Adipose tissue (tissue), 3 donors: ENCODE results near the gene CTNND2. TPM values are rescaled to one million over a fixed set of nuclear protein-coding genes. Genes with fewer than 3 reads are reported as not detected.

ENCODE experiments used
- H3K27ac ChIP-seq: one replicate; pipeline ENCODE4 v1.5.1; 2013; ENCODE audit warnings: low read depth, low read length
- WGBS, 3 donors: extraction: QIAGEN DNeasy Blood & Tissue Kit; methylation state at CpG; one replicate each; pipeline ENCODE4 v1.1.7; 2013; 5-methylcytosine and 5-hydroxymethylcytosine counted together
- polyA plus RNA-seq, 3 donors: library from polyadenylated mRNA; stranded (reverse); fragments of 200-250 nt; gene quantifications; one replicate each; pipeline ENCODE4 v1.2.3, GENCODE V29; 2013
- donor health status: healthy with polysubstance abuse.
- donor health status: Bipolar disorder and iron deficiency.
- donor health status: healthy.

Gene CTNND2
- polyA plus RNA-seq, 3 donors: 0.11 to 14.2 (median 0.18) TPM

DNA sequence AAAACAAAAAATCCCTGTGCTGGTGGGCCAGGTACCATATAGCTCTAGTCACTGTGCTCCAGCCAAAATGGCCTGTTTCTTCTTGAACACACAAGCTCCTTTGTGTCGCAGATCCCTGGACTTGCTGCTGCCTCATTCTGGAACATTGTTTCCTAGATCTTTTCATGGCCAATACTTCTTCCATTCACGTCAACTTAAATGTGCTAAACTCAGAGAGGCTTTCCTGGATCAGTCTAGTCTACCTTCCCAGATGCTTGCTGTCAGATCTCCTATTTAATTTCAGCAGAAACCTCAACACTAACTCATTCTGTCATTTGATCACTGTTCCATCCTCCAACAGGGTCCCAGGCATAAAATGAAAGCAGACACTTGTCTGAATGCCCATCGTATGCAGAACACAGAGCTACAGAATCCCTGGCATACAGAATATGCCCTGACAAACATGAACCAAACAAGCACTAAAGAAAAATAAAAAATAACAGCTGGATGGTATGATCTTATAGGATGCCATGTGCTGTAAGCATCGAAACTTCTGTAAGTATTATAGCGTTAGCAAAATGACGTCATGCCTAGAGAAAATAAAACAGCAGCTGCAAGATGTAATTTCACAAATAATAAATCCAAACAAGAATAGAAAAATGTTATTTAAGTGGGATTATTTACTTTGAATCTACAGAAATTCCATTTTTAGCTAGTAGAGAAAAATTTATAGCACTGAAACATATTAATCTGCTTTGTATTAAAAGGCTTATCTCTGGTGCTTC, 739.5 kb downstream of the CTNND2 start:
- 86 to 93% (median 86%) methylated on average over 6 of the region's 6 CpGs for WGBS, 3 donors
- no peak overlapping the region for H3K27ac ChIP-seq

DNA sequence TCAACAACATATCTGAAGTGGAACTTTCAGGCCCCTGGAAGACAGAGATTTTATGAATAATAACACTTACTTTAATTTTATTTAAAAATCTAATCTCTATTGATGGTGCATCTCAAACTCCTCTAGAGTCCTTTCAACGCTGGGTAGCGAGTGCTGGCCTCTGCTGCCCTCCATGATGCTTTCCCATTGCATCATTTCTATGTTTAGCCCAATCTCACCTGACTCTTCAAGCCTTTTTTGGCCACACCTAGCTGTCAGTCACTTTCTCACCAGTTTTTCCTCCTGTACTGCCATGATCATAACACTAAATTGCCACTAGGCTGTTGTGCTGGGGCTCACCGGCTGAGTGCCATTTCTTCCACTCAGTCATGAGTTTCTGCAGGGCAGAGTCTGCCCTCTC, 747.1 kb downstream of the CTNND2 start:
- 83 to 93% (median 88%) methylated on average over 3 of the region's 3 CpGs for WGBS, 3 donors
- no peak overlapping the region for H3K27ac ChIP-seq

DNA sequence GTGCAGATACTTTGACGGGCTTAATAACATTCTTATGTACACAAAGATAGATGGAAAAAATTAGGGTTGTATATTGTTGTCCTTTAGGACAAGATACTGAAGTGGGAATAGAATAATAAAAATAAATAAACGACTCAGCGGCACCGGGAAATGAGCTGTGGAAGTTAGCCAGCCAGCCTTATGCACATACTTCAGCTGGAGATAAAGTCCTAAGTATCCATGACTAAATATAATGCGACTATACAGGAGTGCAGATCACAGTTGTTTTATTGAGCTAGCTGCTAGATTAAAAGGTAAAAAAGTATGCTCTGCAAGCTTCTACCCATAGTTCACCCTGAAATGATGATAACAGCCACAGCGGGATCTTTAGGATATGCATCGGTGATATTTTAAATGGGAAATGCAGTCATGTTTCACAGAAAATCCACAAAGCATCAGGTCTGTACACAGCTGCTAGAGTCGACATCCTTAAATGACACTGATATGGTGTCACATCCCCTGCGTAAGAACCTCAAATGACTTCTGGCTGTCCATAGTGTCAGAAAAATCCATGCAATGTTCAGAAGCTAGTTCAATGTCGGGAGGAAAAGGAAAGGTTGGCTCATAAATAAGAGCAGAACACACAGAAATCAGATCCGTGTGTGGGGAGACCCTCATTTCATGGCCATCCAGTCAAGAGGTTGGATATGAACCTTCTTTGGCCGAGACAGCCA, 750.4 kb downstream of the CTNND2 start:
- H3K27ac ChIP-seq: no peak overlapping the region
- 78 to 85% (median 80%) methylated on average over 12 of the region's 12 CpGs for WGBS, 3 donors

DNA sequence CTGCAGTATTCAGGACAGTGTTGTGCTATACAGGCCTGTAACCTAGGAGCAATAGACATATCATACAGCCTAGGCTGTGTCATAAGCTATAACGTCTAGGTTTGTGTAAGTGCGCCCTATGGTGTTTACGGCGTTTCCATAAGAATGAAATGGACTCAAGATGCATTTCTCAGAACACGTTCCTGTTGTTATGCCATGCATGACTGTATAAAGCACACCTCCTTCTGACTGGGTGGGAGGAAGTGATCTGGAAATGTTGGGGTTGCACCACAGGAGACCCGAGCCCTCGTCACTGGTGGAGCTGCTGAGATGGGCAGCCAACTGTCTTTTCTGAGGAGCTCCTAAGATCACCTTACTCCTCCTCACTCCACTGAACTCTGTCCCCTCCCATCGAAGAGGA, 751.9 kb downstream of the CTNND2 start:
- H3K27ac ChIP-seq: no peak overlapping the region

DNA sequence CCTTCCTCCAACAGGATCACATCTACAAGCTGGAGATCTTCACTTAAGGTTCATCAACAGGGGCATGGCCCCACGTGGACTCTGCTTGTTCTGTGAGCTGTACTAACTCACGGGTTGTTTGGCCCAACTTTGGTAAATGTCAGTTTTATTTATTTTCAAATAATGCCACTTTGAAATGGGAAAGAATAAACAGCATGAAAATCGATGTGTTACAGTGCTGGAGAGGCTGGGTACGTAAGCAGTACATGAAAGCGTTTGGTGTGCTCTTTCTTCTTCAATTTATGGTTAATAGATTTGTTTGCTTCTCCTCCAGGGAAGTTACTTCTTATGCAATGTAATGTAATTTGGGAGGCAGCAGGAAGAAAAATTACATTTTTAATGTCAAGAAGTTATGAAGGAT, 753.3 kb downstream of the CTNND2 start:
- 59 to 77% (median 76%) methylated on average over 5 of the region's 5 CpGs for WGBS, 3 donors
- H3K27ac ChIP-seq: no peak overlapping the region

More for the DNA sequence above, 751.9 kb downstream of the CTNND2 start:
- WGBS, 3 donors: 86 to 94% (median 90%) methylated on average over 8 of the region's 8 CpGs

DNA sequence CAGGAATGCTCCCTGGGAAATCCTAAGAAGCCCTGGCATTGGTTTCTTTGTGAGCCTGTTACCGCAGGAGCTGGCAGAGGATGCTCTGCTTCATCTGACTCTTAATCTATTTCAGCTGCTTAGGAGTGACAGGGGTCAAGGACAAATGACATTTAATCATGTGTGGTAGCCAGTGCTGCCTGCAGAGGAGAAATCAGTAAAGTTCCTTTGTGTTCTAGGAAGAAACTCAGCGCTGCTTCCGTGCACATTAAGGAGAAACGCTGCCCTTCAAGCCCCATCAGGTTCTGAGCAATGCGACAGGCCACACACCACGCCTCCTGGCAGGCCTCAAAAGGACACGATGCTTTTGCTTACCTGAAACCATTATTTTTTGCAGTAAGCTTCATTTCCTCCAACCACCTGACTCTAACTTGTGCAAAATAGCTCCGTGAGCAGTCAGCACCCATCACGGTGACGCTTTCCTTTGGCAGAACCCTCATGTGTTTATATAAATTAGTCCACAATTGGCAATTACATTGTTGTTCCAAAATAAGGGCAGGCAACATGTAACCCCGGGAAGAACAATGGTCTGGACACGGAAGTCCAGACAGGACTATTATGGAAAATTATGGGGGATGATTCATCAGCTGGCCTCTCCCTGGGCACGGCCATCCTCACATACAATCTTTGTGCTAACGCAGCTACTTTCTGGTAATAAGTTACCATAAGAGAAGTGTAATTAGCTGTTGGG, 755.3 kb downstream of the CTNND2 start:
- no peak overlapping the region for H3K27ac ChIP-seq
- 77 to 87% (median 79%) methylated on average over 14 of the region's 14 CpGs for WGBS, 3 donors

DNA sequence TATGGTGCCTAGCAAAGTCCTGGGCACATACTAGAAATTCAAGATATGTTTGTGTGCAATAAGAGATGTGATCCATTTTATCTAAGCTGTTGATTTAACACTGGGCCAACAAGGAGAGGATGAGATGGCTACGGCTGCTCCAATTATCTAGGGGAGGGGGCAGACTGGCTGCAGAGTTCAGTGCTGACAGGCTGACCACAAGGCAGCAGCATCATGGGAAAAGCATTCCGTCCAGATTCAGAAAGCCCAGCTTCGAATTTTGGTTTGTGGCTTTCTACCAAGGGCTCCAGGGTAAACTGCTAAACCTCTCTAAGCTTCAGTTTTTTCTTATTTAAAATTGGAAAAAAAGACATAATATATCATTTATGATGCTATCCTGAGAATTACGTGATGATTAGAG, 758.1 kb downstream of the CTNND2 start:
- 79 to 81% (median 80%) methylated on average over 4 of the region's 4 CpGs for WGBS, 3 donors
- H3K27ac ChIP-seq: no peak overlapping the region

DNA sequence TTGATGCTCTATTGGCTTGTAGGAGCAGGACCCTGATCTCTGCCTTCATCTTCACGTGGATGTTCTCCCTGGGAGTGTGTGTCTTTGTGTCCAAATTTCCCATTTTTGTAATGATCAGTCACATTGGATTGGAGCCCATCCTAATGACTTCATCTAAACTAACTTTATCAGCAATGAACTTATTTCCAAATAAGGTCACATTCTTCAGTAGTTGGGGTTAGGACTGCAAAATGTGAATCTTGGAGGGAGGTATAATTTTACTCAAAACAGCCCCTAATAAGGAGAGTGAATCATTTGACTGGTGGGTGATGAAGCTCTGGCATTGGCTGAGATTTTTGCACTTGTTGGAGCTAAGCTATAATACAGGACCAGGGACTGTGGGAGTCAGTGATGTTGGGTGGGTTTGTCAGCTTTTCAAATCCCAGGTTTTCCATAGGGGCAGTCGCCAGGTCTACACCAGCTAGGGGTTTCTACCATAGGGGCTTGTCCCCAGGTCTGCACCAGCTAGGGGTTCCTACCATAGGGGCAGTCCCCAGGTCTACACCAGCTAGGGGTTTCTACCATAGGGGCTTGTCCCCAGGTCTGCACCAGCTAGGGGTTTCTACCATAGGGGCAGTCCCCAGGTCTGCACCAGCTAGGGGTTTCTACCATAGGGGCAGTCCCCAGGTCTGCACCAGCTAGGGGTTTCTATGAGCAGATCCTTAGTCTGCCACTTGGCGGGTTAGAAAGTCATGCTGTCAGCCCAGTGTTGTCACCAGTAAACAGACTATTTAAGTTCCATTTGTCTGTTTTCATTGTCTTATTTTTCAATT, 760.6 kb downstream of the CTNND2 start:
- 48 to 72% (median 56%) methylated on average over 3 of the region's 3 CpGs for WGBS, 3 donors
- H3K27ac ChIP-seq: no peak overlapping the region

DNA sequence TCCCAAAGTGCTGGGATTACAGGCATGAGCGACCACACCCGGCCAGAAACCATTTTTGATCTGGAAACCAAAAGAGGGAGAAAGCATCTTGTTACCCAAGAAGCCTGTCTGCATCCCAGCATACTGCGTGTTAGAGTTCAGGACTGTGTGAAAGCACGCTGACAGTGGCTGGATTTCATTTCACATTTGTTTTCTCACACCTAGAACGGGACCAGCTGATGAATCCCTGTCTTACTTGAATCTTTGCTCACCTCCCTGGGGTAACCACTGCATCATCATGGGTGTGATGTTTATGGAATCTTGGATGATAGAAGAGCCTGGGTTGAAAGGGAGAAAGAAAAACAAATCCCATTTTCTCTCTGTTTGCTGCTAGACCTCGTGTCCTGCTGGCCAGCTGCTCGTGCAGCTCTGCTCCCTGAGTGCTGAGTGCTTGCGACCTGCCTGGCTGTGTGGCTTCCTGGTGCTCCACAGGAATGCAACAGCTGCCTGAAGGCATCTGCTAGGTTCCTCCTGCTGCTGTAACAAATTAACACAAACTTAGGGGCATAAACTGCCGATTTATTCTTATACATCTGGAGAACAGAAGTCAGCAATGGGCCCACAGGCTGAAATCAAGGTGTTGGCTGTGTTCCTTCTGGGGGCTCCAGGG, 764.9 kb downstream of the CTNND2 start:
- H3K27ac ChIP-seq: no peak overlapping the region
- WGBS, 3 donors: 53 to 71% (median 65%) methylated on average over 9 of the region's 9 CpGs

DNA sequence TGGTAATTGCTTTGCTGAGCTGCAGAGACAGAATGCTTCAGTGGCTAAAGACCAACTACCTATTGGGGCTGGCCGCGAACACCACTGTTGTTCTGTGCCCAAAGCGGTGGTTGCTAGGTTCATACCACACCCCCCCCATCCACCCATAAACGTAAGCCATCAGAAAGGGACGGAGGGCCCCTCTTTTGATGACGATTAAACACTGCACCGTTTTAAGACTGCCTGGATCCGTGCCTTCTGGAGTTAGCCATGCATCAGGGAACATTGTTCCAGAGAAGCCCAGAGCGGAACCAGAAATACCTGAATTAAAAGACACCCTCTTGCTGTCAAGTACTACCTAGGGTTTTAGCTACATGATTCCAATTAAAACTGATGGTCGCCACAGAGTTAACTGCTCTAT, 774.1 kb downstream of the CTNND2 start:
- 87 to 90% (median 88%) methylated on average over 10 of the region's 10 CpGs for WGBS, 3 donors

DNA sequence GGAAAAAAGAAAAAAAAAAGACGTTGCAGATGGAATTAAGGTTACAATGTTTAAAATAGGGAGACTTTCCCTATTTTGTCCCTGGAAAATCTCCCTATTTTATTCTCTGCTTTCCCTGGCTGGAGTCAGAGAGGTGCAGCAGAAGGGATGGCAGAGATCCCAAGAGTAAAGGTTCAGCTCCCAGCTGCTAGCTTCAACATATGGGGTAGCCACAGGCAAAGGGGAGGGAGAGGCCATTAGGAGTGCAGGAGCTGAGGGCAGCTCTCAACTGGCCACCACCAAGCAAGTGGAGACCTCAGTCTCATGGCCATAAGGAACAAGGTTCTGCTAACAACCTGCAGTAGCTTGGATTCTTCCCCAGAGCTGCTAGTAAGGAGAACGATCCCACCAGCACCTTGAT, 776.2 kb downstream of the CTNND2 start:
- no peak overlapping the region for H3K27ac ChIP-seq
- 74 to 86% (median 84%) methylated on average over 2 of the region's 2 CpGs for WGBS, 3 donors

More for the DNA sequence above, 774.1 kb downstream of the CTNND2 start:
- no peak overlapping the region for H3K27ac ChIP-seq

DNA sequence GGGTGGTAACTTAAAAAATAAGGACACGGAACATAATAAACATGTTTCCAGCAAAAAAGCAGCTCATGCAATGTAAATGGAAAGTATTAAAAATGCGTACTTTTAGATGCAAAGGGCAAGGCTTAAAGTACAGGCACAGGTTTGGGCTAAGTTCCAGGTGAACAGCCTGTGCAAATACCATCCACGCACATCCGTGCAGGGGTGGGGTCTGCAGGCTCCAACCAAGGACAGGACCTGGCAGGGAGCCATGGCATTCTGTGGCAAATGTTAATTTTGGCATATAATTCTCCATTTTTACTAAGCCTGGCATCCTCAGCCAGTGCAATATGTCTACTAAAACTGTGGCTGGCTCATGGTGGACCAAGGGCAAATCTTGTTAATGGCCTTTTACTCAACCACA, 777.4 kb downstream of the CTNND2 start:
- 34 to 85% (median 76%) methylated on average over 4 of the region's 4 CpGs for WGBS, 3 donors
- H3K27ac ChIP-seq: no peak overlapping the region

DNA sequence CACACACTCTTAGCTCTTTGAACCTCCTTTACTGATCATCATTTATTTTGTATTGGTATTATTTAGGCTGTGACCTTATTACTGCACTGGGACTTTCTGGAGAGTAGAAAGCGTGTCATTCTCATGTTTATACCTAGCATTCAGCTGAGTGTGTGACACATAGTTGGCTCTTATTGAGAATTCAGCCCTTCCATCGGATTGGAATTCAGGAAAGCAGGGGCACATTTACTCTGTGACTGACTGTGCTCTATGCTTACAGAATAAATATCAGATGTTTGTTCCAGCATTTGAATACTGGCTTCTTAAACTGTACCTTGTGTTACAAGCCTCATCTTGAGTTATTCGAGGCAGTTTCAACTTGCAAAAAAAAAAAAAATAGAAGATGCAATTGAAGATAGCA, 782.4 kb downstream of the CTNND2 start:
- WGBS, 3 donors: 80 to 82% (median 81%) methylated on average over 3 of the region's 3 CpGs
- no peak overlapping the region for H3K27ac ChIP-seq

DNA sequence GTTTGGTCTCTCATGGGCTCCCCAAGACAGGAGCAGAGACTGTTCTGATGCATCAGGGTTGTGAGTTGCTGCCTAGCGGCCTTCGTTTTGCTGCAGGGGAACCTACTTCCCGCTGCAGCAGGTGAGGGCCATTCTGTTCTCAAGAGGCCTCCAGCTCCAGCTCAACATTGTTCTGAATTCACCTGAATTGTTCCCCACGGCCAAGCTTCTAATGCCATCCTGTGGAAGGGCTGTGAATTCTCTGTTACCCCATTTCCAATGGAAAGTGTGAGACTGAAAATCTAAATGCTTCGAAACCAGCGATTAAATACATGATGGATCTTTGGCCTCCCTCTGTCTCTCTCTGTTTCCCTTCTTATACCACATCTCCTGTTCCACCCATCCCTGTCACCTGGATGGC, 794.1 kb downstream of the CTNND2 start:
- no peak overlapping the region for H3K27ac ChIP-seq
- WGBS, 3 donors: 84 to 88% (median 85%) methylated on average over 6 of the region's 6 CpGs

DNA sequence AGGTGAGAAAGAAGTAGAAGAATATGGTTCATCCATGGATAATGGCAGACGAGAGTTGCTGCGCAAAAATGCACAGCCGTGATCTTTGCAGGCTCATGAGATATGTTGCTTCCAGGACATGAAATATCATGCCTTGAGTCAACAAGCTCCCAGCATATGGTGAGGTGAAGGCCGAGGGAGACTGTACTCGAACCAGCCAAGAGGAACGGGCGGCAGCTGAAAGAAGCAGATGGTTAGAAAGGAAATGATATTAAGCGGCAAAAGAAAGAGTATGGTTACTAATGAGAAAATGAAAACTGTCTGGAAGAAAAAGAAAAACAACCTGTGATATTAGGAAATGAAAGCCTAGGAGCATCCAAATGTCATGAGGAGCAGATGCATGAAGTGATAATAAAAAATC, 798.5 kb downstream of the CTNND2 start:
- no peak overlapping the region for H3K27ac ChIP-seq
- WGBS, 3 donors: 89 to 91% (median 91%) methylated on average over 8 of the region's 8 CpGs

DNA sequence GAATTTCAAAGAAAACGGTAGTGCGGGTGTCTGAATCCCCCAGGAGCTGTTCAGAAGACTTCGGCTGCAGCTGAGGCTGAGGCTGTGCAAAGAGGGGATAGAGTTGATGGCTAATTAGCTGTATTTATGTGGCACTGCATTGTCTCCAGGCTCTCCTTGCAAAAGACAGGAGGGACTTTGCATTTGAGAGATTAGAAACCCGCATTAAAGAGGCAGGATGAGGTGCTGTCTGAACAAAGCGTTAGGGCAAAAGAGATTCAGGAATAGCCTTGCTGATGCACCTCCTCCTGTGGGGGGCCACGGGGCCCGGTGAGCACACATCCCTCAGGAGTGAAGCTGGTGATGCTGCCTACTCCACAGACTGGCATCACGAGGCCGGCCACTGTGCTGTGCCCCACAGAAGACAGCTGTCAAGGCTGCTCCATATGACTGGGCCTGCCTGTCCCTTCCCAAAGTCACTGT, 799.6 kb downstream of the CTNND2 start:
- H3K27ac ChIP-seq: no peak overlapping the region
- WGBS, 3 donors: 71 to 90% (median 80%) methylated on average over 9 of the region's 9 CpGs

DNA sequence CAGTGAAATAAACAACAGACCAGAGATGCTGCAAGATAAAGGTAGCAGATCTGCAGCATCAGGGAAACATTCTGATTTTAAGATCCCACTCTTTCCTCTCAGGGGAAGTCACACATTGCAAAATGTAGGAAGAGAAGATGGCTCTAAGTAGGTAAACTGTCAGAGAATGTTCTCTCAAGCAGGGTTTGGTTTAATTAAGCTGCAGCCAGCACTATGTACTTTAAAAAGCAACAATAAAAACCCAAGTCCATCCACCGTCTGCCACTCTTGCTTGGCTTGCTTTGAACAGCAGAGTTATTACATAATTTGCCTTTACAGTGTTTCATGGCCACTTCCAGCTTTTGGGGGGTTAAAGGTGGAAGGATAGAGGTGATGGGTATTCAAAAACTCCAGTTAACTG, 800.0 kb downstream of the CTNND2 start:
- 61 to 76% (median 74%) methylated on average over 1 of the region's 1 CpG for WGBS, 3 donors
- no peak overlapping the region for H3K27ac ChIP-seq

DNA sequence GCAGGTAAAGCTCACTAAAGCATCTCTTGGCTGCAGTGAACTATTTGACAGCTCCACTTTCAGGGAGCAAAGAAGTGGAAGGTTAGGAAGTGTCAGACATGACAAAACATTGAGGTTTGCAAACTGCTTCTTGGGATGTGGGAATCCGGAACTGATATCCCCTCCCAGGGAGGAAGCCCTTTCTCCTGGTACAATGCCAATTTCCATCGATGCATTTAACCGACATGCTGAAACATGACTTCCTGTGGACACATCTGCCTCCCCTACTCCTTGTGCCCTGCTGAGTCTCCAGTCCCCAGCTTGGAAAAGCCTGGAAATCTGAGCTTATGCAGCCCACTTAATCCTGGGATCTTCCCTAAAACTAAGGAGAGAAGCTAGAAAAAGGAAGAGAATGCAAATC, 820.1 kb downstream of the CTNND2 start:
- WGBS, 3 donors: 30 to 71% (median 39%) methylated on average over 3 of the region's 3 CpGs
- H3K27ac ChIP-seq: no peak overlapping the region
